GM12878 (cell line): ENCODE data around the gene GJB4. TPM values are rescaled to one million over a fixed set of nuclear protein-coding genes. Genes with fewer than 3 reads are reported as not detected.

Experiments used
- ATAC-seq: fragments of 200-7000 bp; cut with Tn5 transposase; 3 replicates; pipeline ENCODE4 v1.9.1; 2020; ENCODE audit warnings: mild to moderate bottlenecking, moderate library complexity
- BruUV-seq: library from RNA; stranded (reverse); fragments of 400-500 nt; replicated peaks from 2 replicates; lab custom pipeline; 2021; lab: Mats Ljungman, UMichigan
- CTCF ChIA-PET: fragments of 300-600 bp; sonication (Branson Sonifier 250); formaldehyde crosslinking; extraction: SDS; loops from one replicate; lab custom pipeline; 2021; ENCODE audit warnings: inconsistent platforms; lab: Yijun Ruan, JAX
- POLR2A ChIA-PET: fragments of 350-600 bp; formaldehyde crosslinking; extraction: SDS; loops from one replicate; lab custom pipeline; 2021; ENCODE audit warnings: inconsistent platforms; lab: Charles Lee
- RAD21 ChIA-PET: fragments of 300-600 bp; sonication (Branson Sonifier 250); formaldehyde crosslinking; loops from one replicate; lab custom pipeline; 2023; ENCODE audit warnings: antibody characterized with exemption; ENCODE audit not compliant: unreplicated experiment; lab: Charles Lee
- SMC1A ChIA-PET: fragments of 300-600 bp; sonication (Branson Sonifier 250); formaldehyde crosslinking; loops from one replicate; lab custom pipeline; 2023; ENCODE audit not compliant: unreplicated experiment, uncharacterized antibody; lab: Charles Lee
- DNase-seq: peaks from one replicate; pipeline ENCODE4 v3.0.0-alpha.2; 2011; ENCODE audit warnings: low read depth, low spot score
- FAIRE-seq: peaks from 3 replicates; lab custom pipeline; 2011; peaks lifted over from hg19 to GRCh38; lab: Jason Lieb, UNC
- H2AFZ ChIP-seq: 2 replicates; pipeline ENCODE4 v1.6.0; 2011; ENCODE audit warnings: low read depth, low read length, control low read depth; ENCODE audit not compliant: control insufficient read depth
- H3K27ac ChIP-seq: 2 replicates; pipeline ENCODE4 v1.5.1; 2011; ENCODE audit warnings: control low read depth; ENCODE audit not compliant: control insufficient read depth, insufficient read depth
- H3K27me3 ChIP-seq, 2 experiments: replicated peaks in 1 of 2; 2 replicates each; pipeline versions ENCODE4 v1.6.0 to v1.6.1; 2011; ENCODE audit warnings: low read length in 1 of 2; ENCODE audit not compliant: control insufficient read depth in 2 of 2, insufficient read depth in 2 of 2
- H3K36me3 ChIP-seq, 2 experiments: 2 replicates each; pipeline ENCODE4 v1.5.1; 2011; ENCODE audit warnings: low read length in 1 of 2; ENCODE audit not compliant: control insufficient read depth in 2 of 2, insufficient read depth in 2 of 2
- H3K4me1 ChIP-seq: 2 replicates; pipeline ENCODE4 v1.6.1; 2011; ENCODE audit warnings: mild to moderate bottlenecking, low read length, moderate library complexity, mixed read lengths; ENCODE audit not compliant: control insufficient read depth, insufficient read depth
- H3K4me2 ChIP-seq: 2 replicates; pipeline ENCODE4 v1.6.0; 2011; ENCODE audit warnings: control low read depth; ENCODE audit not compliant: control insufficient read depth, insufficient read depth
- H3K4me3 ChIP-seq: fragments of 200-600 bp; sonication (generic); 2 replicates; pipeline ENCODE4 v1.5.1; 2016
- H3K79me2 ChIP-seq: 2 replicates; pipeline ENCODE4 v1.6.0; 2011; ENCODE audit warnings: low read length; ENCODE audit not compliant: control insufficient read depth, insufficient read depth
- H3K9ac ChIP-seq: 2 replicates; pipeline ENCODE4 v1.8.0; 2011; ENCODE audit warnings: low read length, control low read depth, mixed read lengths; ENCODE audit not compliant: control insufficient read depth, insufficient read depth
- H3K9me3 ChIP-seq: replicated peaks from 3 replicates; pipeline ENCODE4 v1.5.1; 2011; ENCODE audit warnings: mild to moderate bottlenecking, low read length; ENCODE audit not compliant: control insufficient read depth, insufficient read depth
- H4K20me1 ChIP-seq: 2 replicates; pipeline ENCODE4 v1.6.0; 2011; ENCODE audit not compliant: control insufficient read depth, insufficient read depth
- ATF2 ChIP-seq: IDR thresholded peaks from 2 replicates; pipeline ENCODE4 v1.6.1; 2012; ENCODE audit warnings: low read length, inconsistent platforms
- BHLHE40 ChIP-seq, 2 experiments: fragments of 450-650 bp in 1 of 2; IDR thresholded peaks; 2 replicates each; pipeline ENCODE4 v1.6.1; 2011 to 2017; ENCODE audit warnings: low read depth in 2 of 2, borderline replicate concordance in 1 of 2, improper control_type of control experiment in 1 of 2, low read length in 1 of 2, mild to moderate bottlenecking in 1 of 2
- BMI1 ChIP-seq: fragments of 450-650 bp; IDR thresholded peaks from 2 replicates; pipeline ENCODE4 v1.6.1; 2016; ENCODE audit warnings: mild to moderate bottlenecking, moderate library complexity, borderline replicate concordance
- CTCF ChIP-seq, 3 experiments: IDR thresholded peaks in 2 of 3; conservative IDR thresholded peaks in 1 of 3; 2 replicates each; pipeline ENCODE4 v1.5.1; 2011; ENCODE audit warnings: low read depth in 3 of 3, low read length in 3 of 3, mild to moderate bottlenecking in 3 of 3, control low read depth in 2 of 3, moderate library complexity in 2 of 3, inconsistent platforms in 1 of 3, mixed read lengths in 1 of 3; ENCODE audit not compliant: control insufficient read depth in 2 of 3, insufficient read depth in 1 of 3; ENCODE audit errors: extremely low read depth in 1 of 3
- E2F4 ChIP-seq: IDR thresholded peaks from 2 replicates; pipeline ENCODE4 v1.6.1; 2012; ENCODE audit warnings: low read depth, low read length, improper control_type of control experiment
- IKZF2 ChIP-seq, 2 experiments: fragments of 450-650 bp; IDR thresholded peaks; 2 replicates each; pipeline ENCODE4 v1.6.1; 2017; ENCODE audit warnings: mild to moderate bottlenecking in 2 of 2, moderate library complexity in 2 of 2
- MEF2A ChIP-seq: IDR thresholded peaks from 2 replicates; pipeline ENCODE4 v1.6.1; 2011; ENCODE audit warnings: low read depth, mild to moderate bottlenecking, low read length, moderate library complexity; ENCODE audit not compliant: insufficient read depth
- RAD21 ChIP-seq: IDR thresholded peaks from 2 replicates; pipeline ENCODE4 v1.6.1; 2011; ENCODE audit warnings: mild to moderate bottlenecking, low read depth, low read length, moderate library complexity; ENCODE audit not compliant: insufficient read depth
- SMC3 ChIP-seq: IDR thresholded peaks from 2 replicates; pipeline ENCODE4 v1.6.1; 2011; ENCODE audit warnings: low read length, improper control_type of control experiment, borderline replicate concordance
- TBL1XR1 ChIP-seq: IDR thresholded peaks from 2 replicates; pipeline ENCODE4 v1.6.1; 2012; ENCODE audit warnings: low read depth, low read length, improper control_type of control experiment
- TCF12 ChIP-seq: IDR thresholded peaks from 2 replicates; pipeline ENCODE4 v1.6.1; 2011; ENCODE audit warnings: low read depth, mild to moderate bottlenecking, low read length
- WGBS: methylation state at CpG from one replicate; pipeline ENCODE4 v1.1.6; 2016; ENCODE audit warnings: low lambda C conversion rate; ENCODE audit not compliant: insufficient replicate concordance, insufficient coverage; ENCODE audit errors: missing lambda C conversion rate; 5-methylcytosine and 5-hydroxymethylcytosine counted together
- in situ Hi-C: fragments of 300-500 bp; cut with MboI; formaldehyde crosslinking; loops from 9 replicates; pipeline ENCODE4 v1.14.3; 2018; ENCODE audit warnings: mixed read lengths
- intact Hi-C: fragments of 100-400 bp; cut with micrococcal nuclease; formaldehyde crosslinking; loops from one replicate; pipeline ENCODE4 v1.14.2; 2022; ENCODE audit not compliant: unreplicated experiment
- polyA plus RNA-seq, 11 experiments: library from polyadenylated mRNA; depleted of rRNA in 4 of 11; unstranded in 6 of 11; stranded (reverse) in 5 of 11; fragments of >200 nt; fragmentation: Nextera tagmentation in 4 of 11; fragmentation: Illumina TruSeq in 1 of 11; extraction: Ambion mirVana in 4 of 11; extraction: Trizol in 1 of 11; gene quantifications; 1 replicate in 1 of 11; 2 replicates in 10 of 11; pipeline versions ENCODE4 v1.2.1 to v1.2.3, GENCODE V29; 2011 to 2016; ENCODE audit warnings: inconsistent platforms in 2 of 11, missing spikeins in 2 of 11, low read depth in 1 of 11
- total RNA-seq, 4 experiments: library from RNA; depleted of rRNA in 3 of 4; stranded (reverse); fragments of >200 nt in 3 of 4; fragmentation: Illumina TruSeq in 1 of 4; extraction: Trizol in 1 of 4; gene quantifications; 2 replicates each; pipeline versions ENCODE4 v1.2.1 to v1.2.3, GENCODE V29; 2013 to 2021

GJB4 gene
- total and polyA plus RNA-seq, 10 of the 15 experiments (the other 5 are each of a cell fraction or from before 2014, with no cell fraction given) = not detected

- Histone ChIP-seq H3K27ac (no peak overlapping the region), H3K4me1 (peaks cover 3% of the 10 kb centered on the region; the same call in 1 of the 2 replicates), H2AFZ (no peak overlapping the region), H4K20me1 (no peaks in the 10 kb centered on the region), H3K27me3 (no peaks in the 10 kb centered on the region), H3K79me2 (no peaks in the 10 kb centered on the region)
- 11% methylated on average over 9 of the region's 9 CpGs for WGBS
- RAD21 ChIA-PET = interaction anchor here (1.3 to 1.4 kb wide), 2 partner anchors 65 to 109 kb away, joined by 3 to 6 read pairs; no protein-coding TSS in a partner anchor
- no TSS peak for BruUV-seq
- FAIRE-seq = no peak
- intact Hi-C loops = no loop called here
- TF ChIP-seq RAD21 (0 out of 2 replicates have a peak, but pooled peaks have one; percentile 26), ATF2 (no peak), E2F4 (no peak), MEF2A (no peak), BMI1 (no peak), TBL1XR1 (no peak), TCF12 (no peak), IKZF2 (IDR thresholded peaks at IDR 0.05) (no peak), SMC3 (peak; percentile 11; the same call in 1 of the 2 replicates), BHLHE40 (IDR thresholded peaks at IDR 0.05; ENCODE audit: borderline replicate concordance in 1 of 2, low read depth in 2 of 2, low read length in 1 of 2) (no peak), CTCF (IDR thresholded peaks at IDR 0.05 in 2 of 3, conservative IDR thresholded peaks at IDR 0.05 in 1 of 3; ENCODE audit: control insufficient read depth in 2 of 3, extremely low read depth in 1 of 3, insufficient read depth in 1 of 3, low read depth in 3 of 3, low read length in 3 of 3) (peak; percentile 20 to 51 (median 45); a peak in 4 of 6 replicates)
- TF ChIP-seq, all 136 proteins: peak for 3
- SMC1A ChIA-PET = interaction anchor here (0.6 to 1.7 kb wide), 5 partner anchors 10 to 77 kb away, joined by 3 to 8 read pairs (median 5); no protein-coding TSS in a partner anchor
- Histone ChIP-seq H3K4me3 (no peak overlapping the region), H3K4me2 (no peak overlapping the region), H3K9me3 (no peaks in the 10 kb centered on the region; the same call in 2 of the 3 replicates), H3K36me3 (no peaks in the 10 kb centered on the region), H3K9ac (no peak overlapping the region)
- DNase-seq = no peak
- in situ Hi-C loops = loop anchor here (5.0 kb wide), 1 partner anchor 65 kb away; no protein-coding TSS in a partner anchor
- CTCF ChIA-PET = interaction anchor here (0.7 to 3.8 kb wide), 8 partner anchors 15 to 371 kb away, joined by 3 to 30 read pairs (median 4); no protein-coding TSS in a partner anchor
- POLR2A ChIA-PET = no interaction called here
- ATAC-seq = peak; percentile 61
These were observed 28.2 kb downstream of the GJB4 start for GRCh38 chr1:34787461-34788420.
